ENCODE data around the gene IL4I1.

The IL4I1 gene

DNA sequence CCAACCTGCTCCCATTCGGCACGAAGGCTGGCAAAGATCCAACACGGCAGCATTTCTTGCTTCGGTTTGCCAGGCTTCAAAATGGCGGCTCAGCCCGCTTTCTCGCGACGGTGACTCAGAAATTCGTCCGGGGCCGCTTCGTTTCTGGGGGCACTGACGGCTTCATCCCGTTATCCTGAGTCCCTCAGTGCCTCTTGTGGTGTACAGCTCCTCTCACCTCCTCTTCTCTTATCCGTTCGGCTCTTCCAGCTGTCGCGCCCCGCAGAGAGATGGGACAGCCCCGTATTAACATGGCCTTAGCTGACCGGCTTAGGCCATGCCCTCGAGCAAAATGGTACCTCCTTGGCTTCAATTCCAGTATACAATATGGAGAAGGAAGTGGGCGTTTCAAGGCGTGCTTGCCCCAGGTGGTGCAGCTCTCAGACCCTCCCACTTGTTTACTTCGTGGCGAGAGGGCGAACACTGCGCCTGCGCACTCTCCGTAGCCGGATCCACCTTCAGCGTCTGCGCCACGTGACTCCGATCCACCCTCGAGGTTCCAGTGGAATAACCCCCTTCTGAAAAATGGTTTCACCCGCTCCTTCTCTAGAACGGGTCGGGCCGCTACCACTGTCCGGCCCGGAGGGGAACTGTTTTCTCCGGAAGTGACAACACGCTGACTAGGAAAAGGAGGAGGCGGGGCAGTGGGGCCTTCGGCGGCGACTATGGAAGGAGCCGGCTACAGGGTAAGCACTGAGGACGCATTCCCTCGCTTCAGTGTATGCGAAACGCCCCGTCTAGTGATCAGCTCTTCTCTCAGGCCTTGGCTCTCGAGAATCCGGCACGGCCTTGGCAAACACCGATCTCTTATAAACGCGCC lies 19.4 kb downstream of the IL4I1 start, which contains the start of the genes AKT1S1 and TBC1D17:
TSS of gene AKT1S1 (minus strand) at position 336 of the 859 bp plus-strand sequence. CDS start 4,060 bp downstream, outside the sequence.
TSS of gene TBC1D17 (plus strand) at position 683 of the 859 bp plus-strand sequence. CDS start at position 705, 22 bp downstream.
- peak; percentile 98 for DNase-seq

DNA sequence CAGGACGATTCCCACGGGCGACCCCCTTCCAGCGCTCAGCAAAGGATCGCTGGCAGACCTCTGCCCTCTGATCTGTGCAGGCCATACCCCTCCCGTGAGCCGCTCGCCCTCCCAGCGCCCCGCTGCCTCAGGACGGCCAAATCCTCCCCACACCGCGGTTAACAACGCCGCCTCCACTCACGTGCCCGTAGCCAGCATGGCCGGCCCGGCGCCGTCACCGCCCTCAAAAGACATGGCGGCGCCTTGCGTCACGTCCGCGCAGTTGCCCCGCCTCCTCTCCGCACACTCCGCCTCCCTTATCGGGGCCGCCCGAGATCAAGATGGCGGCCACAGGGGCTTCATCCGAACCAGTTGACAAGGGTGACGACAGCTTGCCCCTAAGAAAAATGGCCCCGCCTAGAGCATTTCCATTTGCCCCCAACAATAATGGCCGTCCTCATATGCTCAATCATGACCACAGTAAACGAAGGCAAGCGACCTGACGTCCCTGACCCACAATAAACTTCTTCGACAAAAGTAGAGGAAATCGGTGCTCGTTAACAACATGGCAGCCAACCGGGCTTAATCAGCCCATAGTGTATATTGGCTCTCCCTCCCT lies 20.2 kb downstream of the IL4I1 start:
- peak; percentile 96 for DNase-seq

DNA sequence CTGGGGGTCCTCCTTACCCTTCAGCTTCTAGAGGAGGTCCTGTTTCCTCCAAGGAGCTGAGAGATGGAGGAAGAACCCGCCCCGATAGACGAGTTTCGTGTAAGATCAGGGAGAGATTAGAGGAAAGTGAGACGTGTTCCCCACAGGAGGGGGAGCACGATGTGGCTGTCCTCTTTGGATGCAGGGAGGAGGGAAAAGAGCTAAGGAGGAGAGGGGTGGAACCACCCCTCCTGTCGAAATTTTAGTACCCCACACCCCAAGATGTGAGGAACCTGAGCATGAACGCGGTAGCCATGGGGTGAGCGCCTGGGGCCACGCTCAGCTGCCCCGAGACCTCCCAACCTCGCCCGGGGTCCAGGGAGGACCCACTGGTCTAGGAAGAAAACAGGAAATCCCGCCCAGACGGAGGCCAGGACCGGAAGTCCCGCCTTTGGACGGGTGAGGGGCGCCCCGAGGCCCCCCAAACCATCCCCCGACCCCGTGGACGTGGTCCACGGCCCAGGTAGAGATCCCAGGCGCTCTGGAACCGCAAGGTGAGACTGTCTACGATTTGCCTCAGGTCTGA lies 20.7 kb downstream of the IL4I1 start:
- no peak for DNase-seq

DNA sequence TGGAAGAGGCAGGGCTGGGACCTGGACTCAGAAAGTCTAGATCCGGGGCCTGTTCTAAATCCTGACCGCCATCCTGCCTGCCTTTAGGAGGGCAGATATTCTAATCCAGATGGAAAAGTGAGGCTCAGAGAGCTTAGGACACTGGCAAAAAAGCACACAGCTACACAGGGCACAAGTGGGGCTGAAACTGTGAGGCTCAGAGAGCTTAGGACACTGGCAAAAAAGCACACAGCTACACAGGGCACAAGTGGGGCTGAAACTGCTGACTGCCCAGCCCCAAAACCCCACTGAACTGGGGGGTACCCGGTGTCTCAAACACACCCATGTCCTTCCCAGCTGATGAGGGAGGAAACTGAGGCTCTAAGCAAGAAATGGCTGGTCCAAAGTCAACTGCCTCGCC lies 21.5 kb downstream of the IL4I1 start:
- DNase-seq: no peak

DNA sequence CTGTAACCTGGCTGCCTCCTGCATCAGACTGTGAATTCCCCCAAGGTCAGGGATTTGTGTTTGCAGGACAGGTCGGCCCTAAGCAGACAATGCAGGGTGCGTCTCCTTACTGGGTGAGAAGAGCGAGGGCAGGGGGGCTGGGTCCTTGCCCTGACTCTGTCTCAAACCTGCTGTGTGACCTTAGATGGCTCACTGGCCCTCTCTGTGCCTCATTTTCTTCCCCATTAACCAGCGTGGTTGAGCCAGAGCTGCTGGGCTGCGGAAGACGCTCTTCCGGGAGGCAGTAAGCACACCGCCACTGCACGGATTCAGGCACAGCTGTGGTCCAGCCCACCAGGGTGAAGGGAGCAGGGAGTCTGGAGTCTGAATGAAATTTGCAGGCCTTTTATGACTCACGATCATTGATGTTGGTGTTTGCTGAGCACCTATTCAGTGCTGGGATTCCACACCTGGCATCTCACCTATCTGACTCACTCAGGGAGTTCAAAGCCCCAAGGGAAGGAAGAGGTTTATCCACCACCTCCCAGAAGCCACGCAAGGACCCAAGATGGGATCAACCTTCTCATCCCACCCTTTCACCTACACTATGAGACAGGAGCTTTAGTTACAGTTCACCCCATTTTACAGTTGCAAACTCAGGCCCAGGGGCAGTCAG lies 22.1 kb downstream of the IL4I1 start:
- no peak for DNase-seq

DNA sequence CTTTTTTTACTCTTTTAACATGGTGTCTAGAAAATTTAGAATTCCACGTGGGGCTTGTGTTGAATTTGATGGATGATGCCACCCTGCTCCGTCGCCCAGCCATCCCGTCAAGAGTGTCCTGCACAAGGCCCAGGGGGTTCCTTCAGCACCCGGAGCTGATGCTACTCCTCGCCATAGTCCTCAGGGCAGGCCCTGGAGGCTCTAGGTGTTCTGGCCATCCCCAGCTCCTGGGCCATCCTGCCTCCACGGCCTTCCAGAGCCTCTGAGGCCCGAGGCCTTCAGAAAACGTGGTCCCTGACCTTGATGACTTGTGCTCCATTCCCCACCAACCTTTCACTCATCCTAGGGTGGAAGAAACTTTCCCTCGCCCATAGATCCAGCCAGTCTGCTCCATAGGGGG lies 22.9 kb downstream of the IL4I1 start:
- DNase-seq: no peak

DNA sequence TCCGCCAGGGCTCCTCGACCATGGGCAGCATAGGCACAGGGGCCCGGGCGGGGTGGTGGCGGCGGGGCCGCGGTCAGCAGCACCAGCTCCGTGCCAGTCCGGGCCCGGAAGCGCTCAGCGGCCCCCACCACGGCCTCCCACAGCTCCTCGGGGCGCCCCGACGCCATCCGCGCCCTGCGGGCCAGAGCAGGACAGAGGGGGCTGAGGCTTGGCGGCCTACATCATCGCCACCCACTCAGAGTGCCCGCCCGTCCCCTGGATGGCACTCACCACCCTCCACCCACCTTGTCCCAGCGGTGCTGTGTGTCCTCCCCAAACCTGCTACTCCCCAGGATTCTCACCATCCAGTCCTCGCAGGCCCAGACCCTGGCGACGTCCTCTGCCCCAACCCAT lies 23.6 kb downstream of the IL4I1 start:
- no peak for DNase-seq

DNA sequence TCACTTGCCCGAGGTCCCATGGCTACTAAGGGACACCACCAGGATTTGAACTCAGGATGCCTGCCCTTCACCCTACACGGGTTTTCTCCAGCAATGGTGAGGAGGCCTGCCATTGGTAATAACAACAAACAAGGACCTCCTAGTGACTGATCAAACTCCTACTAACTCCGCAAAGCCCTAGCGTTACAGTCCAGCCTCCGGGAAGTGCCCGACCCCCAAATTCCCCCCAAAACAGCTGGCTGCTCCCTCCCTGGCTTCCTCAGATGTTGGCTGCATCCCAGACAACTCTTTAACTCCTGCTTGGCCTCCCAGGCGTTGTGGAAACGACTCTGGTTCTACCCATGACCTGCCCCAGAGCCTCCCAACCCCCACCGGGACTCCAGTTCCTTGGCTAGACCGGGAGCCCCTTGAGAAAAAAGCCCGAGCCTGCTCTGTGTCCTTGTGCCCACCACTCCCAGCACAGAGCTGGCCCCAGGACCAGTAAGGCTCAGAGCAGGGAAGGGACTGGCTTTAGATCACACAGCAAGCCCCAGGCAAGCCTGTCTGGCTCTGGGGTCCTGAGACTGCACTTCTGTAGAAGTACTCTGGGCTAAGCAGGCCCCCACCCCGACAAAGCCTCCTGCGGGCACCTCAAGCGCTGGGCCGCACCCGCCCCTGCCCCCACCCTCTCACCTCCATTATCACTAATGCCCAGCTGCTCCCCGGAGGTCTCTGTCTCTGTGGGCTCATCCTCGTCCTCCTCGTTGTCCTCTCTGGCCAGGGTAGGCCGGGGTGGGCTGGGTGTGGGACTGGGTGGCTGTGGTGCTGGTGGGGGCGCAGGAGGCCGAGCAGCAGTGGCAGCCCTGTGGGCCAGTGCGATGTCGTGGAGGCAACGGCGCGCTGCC lies 24.2 kb downstream of the IL4I1 start:
- no peak for DNase-seq

DNA sequence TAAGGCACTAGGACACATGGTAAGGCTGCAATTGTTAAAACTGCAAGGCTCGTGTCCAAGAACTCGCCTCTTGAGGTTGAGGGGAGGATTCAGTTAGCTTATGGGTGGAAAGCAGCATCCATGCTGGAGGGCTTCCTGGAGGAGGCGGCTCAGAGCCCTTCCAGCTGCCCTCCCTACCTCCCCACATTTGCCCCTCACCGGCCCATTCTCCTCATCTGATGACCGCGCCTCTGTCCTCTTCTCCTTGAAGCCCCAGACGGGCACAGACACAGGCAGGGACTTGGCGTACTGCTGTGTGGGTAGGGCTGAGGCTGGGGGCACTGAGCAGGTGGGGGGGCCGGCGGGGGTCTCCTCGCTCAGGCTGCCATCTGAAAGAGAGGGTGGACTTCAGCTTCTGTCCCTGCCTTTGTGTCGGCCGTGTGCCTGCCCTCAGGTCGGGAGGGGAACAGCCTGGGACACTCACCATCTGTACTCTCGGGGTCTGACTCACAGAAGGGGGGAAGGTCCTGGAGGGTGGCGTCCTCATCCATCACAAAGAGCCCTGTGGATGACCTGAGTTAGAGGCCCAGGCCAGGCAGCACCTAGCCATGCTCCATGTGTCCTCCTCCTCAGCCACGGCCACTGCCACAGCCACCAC lies 25.2 kb downstream of the IL4I1 start:
- no peak for DNase-seq

DNA sequence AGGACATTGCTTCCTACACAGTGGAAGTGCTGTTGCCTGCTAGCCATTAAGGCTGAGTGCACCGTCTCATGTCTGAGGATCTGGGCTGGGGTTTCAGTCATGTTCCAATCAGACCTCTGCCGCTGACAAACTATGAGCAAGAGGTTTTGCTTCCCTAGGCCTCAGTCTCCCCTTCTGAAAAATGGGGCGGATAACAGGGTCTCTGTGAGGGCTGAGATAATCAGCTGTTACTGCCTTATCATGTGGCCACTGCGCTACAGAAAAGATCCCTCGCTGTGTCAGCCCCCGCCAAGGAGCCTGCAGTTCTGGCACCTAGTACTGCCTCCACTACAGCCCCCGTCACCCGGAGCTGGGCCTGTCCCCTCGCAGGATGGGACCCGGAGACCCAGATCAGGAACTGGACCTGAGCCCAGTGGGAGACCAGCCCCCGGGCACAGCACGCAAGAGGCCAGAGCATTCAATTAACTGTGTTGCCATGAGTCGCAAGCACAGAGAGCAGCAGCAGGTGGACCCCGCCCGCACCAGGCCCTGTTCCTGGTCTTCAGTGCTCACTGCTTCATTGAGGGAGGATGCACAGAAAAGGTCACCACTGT lies 26.3 kb downstream of the IL4I1 start:
- DNase-seq: no peak

DNA sequence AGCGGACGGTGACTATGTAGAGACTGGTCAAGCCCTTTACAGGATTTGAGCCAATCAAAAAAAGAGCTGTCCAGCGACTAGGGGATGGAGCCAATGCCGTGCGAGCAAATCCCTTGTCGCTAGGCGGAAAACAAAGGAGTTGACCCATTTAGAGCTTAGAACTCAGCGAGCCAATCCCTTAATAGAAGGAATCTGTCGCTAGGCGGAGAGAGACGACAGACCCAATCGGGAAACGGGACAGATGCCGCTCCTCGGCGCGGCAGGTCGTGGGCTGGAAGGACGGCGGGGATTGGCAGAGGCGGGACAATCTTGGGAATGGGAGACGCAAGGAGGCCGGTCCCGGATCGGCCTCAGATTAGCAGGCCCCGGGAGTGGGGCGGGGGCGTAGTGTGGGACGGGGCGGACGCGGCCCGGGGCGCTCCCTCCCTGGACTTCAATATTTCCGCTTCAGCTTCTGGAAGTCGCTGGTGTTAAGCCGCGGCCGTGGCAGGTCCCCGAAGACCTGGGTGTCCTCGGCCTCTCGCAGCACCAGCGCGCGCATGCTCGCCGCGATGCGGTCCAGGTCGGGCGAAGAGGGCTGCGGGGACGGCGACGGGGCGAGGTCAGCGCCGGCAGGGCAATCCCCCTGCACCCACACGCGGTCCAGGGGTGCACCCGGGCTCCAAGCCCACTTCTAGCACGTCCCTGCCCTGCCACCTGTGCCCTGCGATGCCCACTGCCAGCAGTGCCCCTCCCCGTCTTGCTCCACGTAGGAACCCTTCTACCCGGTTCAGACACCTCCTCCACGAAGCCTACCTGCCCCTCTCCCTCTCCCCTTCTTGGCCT lies 27.0 kb downstream of the IL4I1 start:
- DNase-seq: peak; percentile 97

DNA sequence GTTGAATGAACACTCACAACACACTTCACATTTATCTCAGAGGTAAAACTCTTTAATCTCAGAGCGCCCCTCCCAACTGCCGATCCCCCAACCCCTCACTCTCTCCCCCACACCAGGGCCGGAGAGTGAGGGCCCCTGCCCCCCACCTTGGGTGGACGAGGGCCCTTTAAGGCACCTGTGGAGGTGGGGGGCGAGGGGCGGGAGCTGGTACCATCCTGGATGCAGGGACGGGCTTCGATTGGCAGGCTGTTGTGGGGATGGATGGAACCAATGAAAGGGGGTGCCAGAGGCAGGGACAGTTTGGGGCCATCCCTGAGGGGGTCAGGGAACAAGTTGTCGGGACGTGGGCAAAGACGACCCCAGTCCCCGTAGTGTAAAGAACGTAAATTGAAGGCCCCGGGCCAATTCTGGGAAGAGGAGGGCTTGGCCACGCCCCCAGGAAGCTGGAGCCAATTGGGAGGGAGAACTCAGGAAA lies 27.6 kb downstream of the IL4I1 start:
- DNase-seq: no peak

DNA sequence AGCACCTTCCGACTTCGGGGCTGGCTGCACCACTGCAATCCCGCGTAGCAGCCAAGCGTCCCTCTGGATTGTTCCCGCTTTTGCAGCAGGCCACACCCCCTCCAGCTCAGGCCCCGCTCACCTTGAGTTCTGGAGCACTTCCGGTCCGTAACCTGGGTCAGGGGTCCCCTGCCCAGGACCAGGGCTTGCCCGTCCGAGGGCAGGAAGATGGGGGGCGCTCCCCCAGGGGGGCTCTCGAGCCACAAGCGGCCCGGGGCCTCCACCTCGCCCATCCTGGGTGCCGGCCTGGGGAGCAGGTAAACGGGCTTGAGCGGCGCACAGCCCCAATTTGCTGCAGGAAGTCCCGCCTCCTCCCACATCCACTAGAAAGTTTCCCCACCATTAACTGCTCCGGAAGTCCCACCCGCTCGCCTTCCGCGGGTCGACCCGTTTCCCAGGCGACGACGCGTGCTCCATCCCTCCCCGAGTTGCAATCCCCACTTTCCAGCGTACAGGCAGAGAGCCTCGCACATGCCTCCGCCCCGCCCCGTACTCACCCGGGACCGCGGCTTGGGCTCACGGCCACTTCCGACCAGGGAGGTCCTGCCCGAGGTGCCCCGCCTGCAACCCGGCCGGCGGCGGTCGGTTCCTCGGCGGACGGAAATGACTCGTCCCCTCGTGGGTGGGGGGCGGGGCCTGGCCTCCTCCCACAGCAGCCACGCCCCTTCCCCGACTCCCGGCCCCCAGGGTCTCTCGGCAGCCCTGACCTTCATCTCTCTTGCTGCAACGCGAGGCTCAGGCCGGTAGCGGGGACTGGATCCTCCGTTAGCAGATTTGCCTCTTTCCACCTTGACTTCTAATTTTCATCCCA lies 29.5 kb downstream of the IL4I1 start, which contains the start of gene PNKP:
TSS of gene PNKP (minus strand) at position 644 of the 850 bp plus-strand sequence. CDS start at position 272, 372 bp downstream.
- peak; percentile 69 for DNase-seq

DNA sequence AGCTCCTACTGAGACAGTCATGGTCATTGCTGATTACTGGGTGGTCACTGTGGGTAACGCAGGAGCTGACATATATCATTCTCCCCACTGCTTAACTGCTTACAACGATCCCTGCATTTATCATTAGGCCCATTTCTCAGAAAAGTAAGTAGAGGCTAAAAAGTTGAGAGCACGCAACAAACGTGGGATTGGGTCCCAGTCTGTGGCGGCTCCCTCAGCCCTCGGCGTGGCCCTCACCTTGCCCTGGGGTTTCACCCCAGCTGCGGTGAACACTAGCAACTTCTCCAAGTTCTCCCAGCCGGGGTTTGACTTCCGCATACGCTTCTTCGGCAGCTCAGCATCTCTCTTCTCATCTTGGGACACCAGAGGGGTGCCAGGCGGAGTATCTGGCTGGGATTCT lies 31.8 kb downstream of the IL4I1 start:
- no peak for DNase-seq

DNA sequence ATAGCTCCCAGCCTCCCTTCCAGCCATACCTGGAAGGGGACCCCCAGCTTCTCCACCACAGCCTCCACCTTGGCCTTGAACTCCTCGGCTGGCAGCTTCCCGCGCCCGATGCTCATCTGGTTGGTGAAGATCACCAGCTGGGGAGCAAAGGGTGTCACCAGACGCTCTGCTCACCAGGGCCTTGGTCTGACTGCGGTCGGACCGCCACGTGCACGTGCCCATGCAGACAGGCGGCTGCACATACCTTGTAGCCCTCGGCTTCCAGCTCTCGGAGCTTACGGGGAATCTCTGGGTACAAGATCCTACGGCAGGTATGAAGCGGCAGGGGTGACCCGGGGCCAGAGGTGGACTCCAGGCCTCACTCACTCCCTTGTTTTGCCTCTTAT lies 32.8 kb downstream of the IL4I1 start:
- DNase-seq: no peak

DNA sequence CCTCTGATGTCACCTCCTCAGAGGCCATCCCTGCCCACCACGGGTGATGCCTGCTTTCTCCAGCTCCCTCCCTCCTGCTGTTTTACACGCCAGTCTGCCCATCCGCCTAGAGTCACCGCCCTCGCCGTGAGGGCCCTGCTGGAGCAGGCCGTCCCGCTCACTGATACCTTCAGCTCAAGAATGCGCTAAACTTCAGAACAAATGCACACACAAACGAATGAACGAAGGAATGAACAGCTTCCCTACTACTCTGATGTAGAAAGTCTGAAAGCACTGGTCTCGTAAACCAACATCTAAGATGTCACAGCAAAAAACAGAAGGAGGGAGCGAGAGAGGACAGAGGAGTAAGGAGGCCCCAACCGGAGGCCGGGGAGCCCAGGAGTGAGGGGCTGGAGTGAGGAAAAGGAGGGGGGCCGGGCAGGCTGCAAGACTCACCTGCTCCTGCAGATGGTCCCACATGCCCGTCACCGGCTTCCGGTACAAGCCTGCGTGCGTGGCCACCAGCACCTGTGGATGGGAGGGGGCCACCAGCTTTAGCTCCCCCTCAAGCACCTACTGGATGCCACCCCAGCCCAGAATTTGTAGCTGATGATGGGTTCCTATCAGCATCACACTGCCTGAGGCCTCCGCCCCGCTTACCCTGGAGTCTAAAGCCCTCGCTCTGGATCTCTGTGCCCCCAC lies 33.3 kb downstream of the IL4I1 start:
- no peak for DNase-seq

DNA sequence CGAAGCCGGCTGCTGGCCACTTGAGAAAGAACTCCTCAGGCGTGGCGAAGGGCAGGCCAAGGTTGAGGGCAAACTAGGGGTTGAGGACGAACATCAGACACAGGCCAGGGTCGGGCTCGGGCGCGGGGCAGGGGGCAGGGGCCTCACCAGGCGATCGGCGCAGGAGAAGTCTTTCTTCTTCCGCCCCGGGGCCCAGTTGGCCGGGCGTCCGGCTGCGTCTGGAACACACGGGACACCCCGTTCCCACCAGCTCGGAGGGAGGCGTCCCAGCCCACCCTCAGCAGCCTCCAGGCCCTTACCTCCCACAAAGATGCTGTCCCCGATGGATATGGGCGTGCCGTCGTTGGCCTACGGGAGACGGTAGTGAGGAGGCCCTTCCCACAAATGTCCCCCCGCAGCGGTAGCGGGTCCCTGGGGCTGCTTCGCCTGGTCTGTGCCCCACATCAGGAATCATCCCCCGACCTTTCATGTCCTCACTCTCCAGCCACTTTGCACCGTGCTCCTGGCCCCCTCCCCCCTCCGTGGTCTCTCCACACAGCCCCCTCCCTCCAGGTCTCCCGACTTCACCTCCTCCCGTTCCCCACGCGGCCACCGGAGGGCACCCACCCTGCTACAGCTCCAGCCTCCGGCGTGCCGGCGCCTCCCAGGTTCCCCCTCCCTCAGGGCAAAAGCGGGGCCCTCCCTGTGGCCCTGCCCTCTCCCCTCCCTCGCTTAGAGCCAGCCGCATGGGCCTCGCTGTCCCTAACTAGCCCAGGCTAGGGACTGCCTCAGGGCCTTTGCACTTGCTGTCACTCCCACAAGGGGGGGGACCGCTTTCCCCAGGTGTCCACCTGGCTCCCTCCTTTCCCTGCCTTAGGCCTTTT lies 34.1 kb downstream of the IL4I1 start:
- no peak for DNase-seq
